ENCODE measurements around the gene NAA20. TPM values are rescaled to one million over a fixed set of nuclear protein-coding genes. Genes with fewer than 3 reads are reported as not detected.

Gene NAA20, protein sequence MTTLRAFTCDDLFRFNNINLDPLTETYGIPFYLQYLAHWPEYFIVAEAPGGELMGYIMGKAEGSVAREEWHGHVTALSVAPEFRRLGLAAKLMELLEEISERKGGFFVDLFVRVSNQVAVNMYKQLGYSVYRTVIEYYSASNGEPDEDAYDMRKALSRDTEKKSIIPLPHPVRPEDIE
- 42.0 and 62.4 TPM in 2 replicates for total RNA-seq

DNA sequence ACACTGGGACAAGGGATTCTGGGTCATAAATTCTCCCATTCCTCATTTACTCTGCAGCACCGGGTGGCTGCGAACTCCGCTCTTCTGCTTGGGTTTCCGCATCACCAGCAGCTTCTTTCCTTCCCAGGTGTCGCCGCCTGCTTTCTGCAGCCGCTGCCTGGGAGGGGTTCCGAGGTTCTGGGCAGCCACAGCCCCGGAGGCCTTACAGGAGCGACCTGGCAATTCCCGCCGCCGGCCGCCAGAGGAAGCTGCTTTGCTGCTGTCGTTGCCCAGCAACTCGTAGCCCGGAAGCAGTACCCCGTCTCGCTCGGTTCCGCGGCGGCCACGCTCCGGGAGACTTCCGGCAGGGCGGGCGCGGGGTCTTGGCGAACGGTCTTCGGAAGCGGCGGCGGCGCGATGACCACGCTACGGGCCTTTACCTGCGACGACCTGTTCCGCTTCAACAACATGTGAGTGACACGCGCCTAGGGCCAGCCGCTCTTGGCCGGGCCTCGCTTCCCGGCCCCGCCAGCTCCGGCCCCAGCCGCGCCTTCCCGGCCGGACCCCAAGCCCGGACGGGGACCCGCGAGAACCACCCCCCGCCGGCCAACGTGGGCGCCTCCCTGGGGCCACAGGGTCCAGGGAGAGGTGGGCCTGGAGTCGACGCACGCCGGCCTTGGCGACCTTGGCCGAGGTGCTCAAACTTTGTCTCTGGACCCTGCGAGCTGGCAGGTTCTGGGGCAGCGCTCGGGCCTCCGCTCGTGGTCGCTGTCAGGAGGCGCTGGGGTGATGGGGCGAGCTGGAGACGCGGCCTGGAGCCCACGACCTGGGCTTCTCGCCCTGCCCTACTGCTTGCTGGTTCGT lies at the start of gene NAA20:
NAA20 (plus strand) TSS at position 362 of the 843 bp plus-strand sequence; CDS start at position 397, 35 bp downstream.

DNA sequence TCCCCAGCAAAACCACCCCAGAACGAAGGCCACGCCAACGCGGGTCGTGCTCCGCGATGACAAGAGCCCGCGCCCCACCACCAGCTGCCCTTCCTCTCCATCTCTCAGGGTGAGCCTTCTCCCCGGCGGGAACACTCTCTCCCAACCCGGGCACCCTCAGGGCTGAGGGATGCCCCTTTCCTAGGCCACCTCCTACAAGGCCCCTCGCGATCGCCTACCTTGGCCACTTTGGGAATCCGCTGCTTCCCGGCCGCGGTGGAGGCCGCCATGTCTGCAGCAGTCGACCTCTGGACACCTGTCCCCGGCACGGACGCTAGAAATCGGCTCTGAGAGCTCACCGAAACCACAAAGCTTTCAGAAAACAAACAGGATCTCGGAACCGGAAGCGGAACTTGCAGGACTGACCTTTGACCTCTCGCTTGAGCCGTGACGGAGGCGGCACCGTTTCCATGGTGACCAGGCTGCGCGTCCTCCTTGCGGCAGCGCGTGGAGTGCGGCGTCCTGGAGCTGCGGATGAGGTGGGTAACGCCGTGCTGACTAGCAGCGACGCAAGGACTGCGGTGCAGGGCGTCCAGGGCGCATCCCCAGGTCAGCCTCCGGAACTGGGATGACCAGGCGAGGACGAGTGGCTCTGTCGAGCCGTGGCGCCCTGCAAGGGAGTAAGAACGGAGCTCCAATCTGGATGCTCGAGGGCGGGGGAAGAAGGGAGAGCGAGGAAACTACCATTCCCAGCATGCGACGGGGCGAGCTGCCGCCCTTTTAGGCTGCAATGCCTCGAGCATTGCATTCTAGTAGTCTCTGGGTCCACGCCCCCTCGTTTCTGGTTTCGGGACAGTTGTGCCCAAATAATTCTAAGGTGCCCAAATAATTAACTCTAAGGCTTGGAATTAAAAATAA lies 35.2 kb downstream of the NAA20 start, which contains the start of the genes CFAP61 and CRNKL1:
CFAP61 (plus strand) TSS at position 459 of the 897 bp plus-strand sequence. CDS start 4,122 bp downstream, outside the sequence.
CRNKL1 (minus strand) TSS at position 393 of the 897 bp plus-strand sequence; CDS start at position 269, 124 bp downstream.

Other genes starting within 250 kb of the NAA20 start
- 31.5 and 36.0 TPM in 2 replicates for gene CRNKL1, start 35.1 kb downstream of the NAA20 start, total RNA-seq
- 0.22 and 0.25 TPM in 2 replicates for gene CFAP61, start 35.2 kb downstream of the NAA20 start, total RNA-seq

All from uterine smooth muscle cell (primary cell).